Neutrophil (primary cell): Measurements from ENCODE around the gene SHLD2.
"Not testable (repeated sequence)": the region's sequence is repeated elsewhere in the genome, so short reads cannot be mapped to it uniquely, and the experiment has no call there.

Experiments
- H3K27ac ChIP-seq: fragments of 200-600 bp; sonication (generic); 2 replicates; pipeline ENCODE4 v1.5.1; 2016; ENCODE audit warnings: mild to moderate bottlenecking, moderate library complexity
- H3K27me3 ChIP-seq: fragments of 200-600 bp; sonication (generic); 2 replicates; pipeline ENCODE4 v1.6.0; 2016; ENCODE audit warnings: mild to moderate bottlenecking
- H3K36me3 ChIP-seq: fragments of 200-600 bp; sonication (generic); 2 replicates; pipeline ENCODE4 v1.5.1; 2017
- H3K4me1 ChIP-seq, 2 experiments: fragments of 200-600 bp in 1 of 2; sonication (generic) in 1 of 2; 1 replicate in 1 of 2; 2 replicates in 1 of 2; pipeline versions ENCODE4 v1.5.1 to v1.6.1; 2013 to 2016; ENCODE audit warnings: low read depth in 1 of 2, low read length in 1 of 2, mild to moderate bottlenecking in 1 of 2, moderate library complexity in 1 of 2; ENCODE audit not compliant: control insufficient read depth in 1 of 2, insufficient read depth in 1 of 2
- H3K4me3 ChIP-seq, 2 experiments: fragments of 200-600 bp in 1 of 2; sonication (generic) in 1 of 2; 1 replicate in 1 of 2; 2 replicates in 1 of 2; pipeline ENCODE4 v1.5.1; 2013 to 2016; ENCODE audit warnings: low read depth in 1 of 2, low read length in 1 of 2, mild to moderate bottlenecking in 1 of 2, moderate library complexity in 1 of 2
- H3K9me3 ChIP-seq: fragments of 200-600 bp; sonication (generic); 2 replicates; pipeline ENCODE4 v1.5.1; 2016
- TF ChIP-seq, protein P1 (sequence below): fragments of 200-600 bp; sonication (generic); IDR thresholded peaks from 2 replicates; pipeline ENCODE4 v1.5.1; 2016; ENCODE audit warnings: antibody characterized with exemption

SHLD2 gene

GRCh38 chr10:87083576-87084290 is 11.3 kb upstream of the SHLD2 start:
- H3K4me1 ChIP-seq, H3K27ac ChIP-seq, H3K27me3 ChIP-seq, H3K36me3 ChIP-seq, H3K9me3 ChIP-seq, H3K4me3 ChIP-seq: not testable (repeated sequence)

- H3K4me1 ChIP-seq, H3K27me3 ChIP-seq, H3K9me3 ChIP-seq, H3K27ac ChIP-seq, H3K36me3 ChIP-seq, H3K4me3 ChIP-seq: not testable (repeated sequence)
These were observed 10.7 kb upstream of the SHLD2 start for GRCh38 chr10:87084291-87084782.

DNA sequence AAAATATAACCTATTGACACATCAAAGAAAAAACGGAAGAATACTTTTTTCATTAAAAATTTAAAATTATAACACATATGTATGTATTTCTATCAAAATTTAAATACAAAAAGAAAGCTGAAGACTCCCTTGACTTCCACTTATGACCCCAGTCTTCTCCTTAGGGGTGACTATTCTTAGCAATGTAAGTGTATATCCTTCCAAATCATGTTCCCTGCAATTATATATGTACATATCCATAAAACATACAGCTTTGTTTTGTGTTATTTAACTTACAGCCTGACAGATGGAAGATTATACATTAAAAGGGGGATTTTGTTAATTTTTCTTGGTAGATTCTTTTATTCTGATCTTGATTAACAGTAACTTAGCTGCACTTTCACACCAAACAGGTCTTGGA is 9.5 kb upstream of the SHLD2 start:
- no peaks in the 10 kb centered on the region for H3K27me3 ChIP-seq
- H3K36me3 ChIP-seq = peaks cover 5% of the 10 kb centered on the region
- H3K9me3 ChIP-seq = no peaks in the 10 kb centered on the region
- TF ChIP-seq, protein P1, sequence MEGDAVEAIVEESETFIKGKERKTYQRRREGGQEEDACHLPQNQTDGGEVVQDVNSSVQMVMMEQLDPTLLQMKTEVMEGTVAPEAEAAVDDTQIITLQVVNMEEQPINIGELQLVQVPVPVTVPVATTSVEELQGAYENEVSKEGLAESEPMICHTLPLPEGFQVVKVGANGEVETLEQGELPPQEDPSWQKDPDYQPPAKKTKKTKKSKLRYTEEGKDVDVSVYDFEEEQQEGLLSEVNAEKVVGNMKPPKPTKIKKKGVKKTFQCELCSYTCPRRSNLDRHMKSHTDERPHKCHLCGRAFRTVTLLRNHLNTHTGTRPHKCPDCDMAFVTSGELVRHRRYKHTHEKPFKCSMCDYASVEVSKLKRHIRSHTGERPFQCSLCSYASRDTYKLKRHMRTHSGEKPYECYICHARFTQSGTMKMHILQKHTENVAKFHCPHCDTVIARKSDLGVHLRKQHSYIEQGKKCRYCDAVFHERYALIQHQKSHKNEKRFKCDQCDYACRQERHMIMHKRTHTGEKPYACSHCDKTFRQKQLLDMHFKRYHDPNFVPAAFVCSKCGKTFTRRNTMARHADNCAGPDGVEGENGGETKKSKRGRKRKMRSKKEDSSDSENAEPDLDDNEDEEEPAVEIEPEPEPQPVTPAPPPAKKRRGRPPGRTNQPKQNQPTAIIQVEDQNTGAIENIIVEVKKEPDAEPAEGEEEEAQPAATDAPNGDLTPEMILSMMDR = no peak
- H3K4me3 ChIP-seq = no peak overlapping the region
- H3K27ac ChIP-seq = no peak overlapping the region
- H3K4me1 ChIP-seq = no peaks in the 10 kb centered on the region

GRCh38 chr10:87089746-87090145 is 5.3 kb upstream of the SHLD2 start:
- no peak overlapping the region for H3K27ac ChIP-seq
- no peaks in the 10 kb centered on the region for H3K9me3 ChIP-seq
- peaks cover 5% of the 10 kb centered on the region for H3K36me3 ChIP-seq
- TF ChIP-seq, protein P1 = no peak
- H3K4me3 ChIP-seq = no peak overlapping the region
- H3K4me1 ChIP-seq = peaks cover 18 to 20% of the 10 kb centered on the region in 2 experiments
- no peaks in the 10 kb centered on the region for H3K27me3 ChIP-seq

DNA sequence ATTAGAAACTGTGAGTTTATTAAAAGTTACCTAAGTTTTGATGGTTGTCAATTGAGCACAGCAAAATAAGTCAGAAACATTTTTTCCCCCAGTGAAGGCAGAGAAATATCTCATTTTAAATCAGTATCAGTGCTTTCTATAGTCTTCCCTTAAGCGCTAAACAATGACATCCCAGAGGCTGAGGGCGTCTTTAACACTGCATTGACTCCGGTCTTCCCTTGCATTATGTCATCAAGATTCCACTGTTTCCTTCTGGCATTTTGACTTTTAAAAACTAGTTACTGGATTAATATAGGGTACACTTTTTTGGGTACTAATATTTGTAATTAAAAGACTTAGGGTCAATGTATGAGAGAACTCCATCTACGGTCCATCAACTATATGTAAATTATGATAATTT is 4.2 kb upstream of the SHLD2 start:
- Histone ChIP-seq H3K27me3 (no peaks in the 10 kb centered on the region), H3K9me3 (no peaks in the 10 kb centered on the region), H3K4me1 (peaks cover 23 to 26% of the 10 kb centered on the region in 2 experiments), H3K4me3 (no peak overlapping the region), H3K36me3 (peaks cover 5% of the 10 kb centered on the region), H3K27ac (no peak overlapping the region)
- TF ChIP-seq, protein P1 = no peak

DNA sequence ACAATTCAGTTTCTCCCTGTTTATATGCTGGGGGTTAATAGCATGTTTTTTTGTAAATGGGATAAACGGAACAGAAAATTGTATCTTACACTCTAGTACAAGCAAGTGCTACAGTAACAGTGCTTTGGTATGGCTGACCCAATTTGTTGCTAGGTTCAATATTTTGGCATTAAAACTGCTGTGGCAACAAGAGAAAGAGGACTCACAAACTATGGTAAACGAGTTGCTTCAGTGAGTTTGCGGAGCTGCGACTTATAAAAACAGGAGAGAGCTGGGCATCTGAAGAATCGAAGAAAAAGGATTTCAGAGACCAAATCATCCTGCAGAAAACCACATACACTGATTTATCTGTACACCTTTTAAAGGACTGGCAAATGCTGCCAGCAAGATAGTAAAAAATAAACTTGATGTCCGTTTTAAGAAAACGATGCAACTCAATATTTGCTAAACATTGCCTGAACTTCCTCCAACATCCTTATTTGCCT is 2.6 kb upstream of the SHLD2 start:
- Histone ChIP-seq H3K27me3 (no peaks in the 10 kb centered on the region), H3K4me1 (peaks cover 24 to 29% of the 10 kb centered on the region in 2 experiments)
- TF ChIP-seq, protein P1 = no peak

More for the DNA sequence above, 2.6 kb upstream of the SHLD2 start:
- Histone ChIP-seq H3K36me3 (peaks cover 5% of the 10 kb centered on the region), H3K27ac (no peak overlapping the region), H3K9me3 (no peaks in the 10 kb centered on the region), H3K4me3 (no peak overlapping the region)
